ENCODE results near the gene RHEX.
"Not testable (repeated sequence)": the region's sequence is repeated elsewhere in the genome, so short reads cannot be mapped to it uniquely, and the experiment has no call there.

The RHEX gene

DNA sequence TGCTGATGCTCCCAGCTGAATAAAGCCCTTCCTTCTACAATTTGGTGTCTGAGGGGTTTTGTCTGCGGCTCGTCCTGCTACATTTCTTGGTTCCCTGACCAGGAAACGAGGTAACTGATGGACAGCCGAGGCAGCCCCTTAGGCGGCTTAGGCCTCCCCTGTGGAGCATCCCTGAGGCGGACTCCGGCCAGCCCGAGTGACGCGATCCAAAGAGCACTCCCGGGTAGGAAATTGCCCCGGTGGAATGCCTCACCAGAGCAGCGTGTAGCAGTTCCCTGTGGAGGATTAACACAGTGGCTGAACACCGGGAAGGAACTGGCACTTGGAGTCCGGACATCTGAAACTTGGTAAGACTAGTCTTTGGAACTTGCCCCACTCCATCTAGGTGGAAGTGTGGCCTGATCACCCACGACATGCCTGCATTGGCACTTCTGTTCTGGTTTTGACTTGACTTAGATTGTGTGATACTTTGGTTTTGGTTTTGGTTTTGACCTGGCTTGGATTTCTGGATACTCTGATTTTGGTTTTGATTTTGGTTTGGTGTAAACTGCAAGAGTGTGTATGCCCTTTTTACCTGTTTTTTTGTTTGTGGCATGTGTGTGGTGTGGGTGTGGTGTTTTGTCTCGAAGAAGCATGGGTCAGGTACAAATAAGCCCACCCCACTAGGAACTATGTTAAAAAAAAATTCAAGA lies at the start of gene RHEX:
RHEX (plus strand) TSS at position 255 of the 692 bp plus-strand sequence. CDS start 44,656 bp downstream, outside the sequence.
- not testable (repeated sequence) for DNase-seq

DNA sequence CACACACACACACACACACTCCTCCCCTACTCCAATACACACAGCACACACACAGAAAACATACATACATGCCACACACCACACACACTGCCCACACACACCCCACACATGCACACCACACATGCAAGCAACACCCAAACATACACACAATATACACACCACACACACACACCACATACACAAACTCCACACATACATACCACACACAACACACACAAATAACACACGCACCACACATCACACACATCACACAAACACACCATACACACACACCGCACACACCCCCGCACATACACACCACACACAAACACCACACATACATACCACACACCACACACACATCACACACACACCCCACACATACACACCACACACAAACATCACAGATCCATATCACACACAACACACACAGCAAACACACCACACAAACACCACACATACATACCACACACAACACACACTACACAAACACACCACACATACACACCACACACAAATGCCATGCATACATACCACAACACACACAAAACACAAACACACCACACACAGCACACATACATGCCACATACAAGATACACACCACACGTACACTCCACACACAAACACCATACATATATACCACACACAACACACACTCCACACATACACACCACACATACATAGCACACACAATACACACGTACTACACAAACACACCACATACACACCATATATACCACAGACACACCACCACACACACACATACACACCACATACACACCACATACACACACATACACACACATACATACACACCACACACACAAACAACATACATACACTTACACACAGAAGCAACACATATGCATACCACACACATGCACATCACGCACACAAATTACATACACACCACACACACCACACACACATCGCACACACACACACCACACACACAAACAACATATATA lies 48.8 kb upstream of the RHEX start:
- DNase-seq = no peak

DNA sequence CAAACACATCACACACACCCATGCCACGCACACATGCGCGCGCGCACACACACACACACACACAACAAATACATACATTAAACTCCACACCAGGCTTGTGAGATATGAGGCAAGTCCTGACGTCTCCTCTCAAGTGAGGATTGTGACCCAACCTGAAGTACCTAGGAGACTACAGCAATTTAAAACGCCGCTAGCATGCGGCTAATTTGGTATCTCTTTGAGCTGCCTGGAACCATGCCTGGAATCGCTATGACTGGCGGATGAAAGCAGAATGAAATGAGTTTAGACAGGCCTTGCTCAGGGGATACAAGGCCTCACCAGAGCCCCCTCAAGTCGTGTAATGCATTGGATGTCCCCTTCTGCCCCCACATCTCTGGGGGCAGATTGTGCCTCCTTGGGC lies 48.1 kb upstream of the RHEX start:
- no peak for DNase-seq

GRCh38 chr1:206005234-206005633 lies 47.7 kb upstream of the RHEX start:
- DNase-seq = no peak

DNA sequence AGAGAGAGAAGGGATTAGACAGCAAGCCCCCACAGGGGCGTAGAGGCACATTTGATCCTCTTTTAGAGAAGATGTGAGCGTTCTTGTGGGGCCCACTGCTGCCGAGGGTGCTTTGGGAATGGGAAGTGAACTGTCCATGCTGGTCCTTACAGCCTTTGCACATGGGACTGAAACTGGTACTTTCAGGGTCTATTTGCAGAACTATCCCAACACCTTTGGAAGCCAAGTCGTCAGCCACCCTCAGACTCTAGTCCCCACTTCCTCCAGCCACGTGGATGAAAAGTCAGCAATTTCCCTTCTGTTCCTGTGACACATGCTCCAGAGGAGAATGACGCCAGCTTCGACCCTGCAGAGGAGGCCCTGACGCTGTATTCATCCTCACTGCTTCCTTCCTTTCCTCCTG lies 47.2 kb upstream of the RHEX start:
- no peak for DNase-seq

GRCh38 chr1:206006946-206007345 lies 46.0 kb upstream of the RHEX start:
- DNase-seq = no peak

DNA sequence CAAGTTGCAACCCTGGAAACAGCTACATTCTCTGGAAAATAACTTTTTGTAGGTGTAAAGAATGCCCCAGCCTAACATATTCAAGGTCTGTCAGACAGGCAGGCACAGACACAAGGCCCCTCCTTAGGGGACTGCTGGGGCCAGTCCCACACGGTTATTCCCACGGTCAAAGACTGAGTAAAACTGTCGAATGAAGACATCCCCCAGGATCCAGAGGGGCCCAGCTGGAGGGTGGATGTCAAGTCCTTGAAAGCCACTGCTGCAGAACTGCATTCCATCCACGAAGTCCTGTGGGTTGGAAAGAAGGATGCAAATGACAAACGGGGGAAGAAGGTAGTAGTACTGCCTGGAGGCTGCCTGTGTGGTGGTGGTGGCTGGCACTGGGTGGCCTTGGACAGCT lies 42.9 kb upstream of the RHEX start:
- DNase-seq = no peak

DNA sequence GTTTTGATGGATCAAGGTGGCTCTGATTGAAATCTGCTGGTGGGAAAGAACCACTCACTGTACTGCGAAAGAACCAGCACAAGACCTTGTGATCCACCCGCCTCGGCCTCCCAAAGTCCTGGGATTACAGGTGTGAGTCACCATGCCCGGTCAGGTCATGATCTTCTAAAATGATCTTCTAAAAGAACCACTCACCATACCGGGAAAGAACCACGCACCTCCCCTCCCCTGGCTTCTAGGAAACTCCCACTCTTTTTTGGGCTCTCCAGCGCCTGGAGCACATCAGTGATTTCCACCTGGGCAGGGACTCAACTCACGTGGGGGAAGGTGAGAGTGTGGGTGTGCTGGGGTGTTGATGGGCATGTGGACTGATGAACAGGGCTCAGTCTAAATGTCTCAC lies 41.9 kb upstream of the RHEX start:
- DNase-seq = no peak

DNA sequence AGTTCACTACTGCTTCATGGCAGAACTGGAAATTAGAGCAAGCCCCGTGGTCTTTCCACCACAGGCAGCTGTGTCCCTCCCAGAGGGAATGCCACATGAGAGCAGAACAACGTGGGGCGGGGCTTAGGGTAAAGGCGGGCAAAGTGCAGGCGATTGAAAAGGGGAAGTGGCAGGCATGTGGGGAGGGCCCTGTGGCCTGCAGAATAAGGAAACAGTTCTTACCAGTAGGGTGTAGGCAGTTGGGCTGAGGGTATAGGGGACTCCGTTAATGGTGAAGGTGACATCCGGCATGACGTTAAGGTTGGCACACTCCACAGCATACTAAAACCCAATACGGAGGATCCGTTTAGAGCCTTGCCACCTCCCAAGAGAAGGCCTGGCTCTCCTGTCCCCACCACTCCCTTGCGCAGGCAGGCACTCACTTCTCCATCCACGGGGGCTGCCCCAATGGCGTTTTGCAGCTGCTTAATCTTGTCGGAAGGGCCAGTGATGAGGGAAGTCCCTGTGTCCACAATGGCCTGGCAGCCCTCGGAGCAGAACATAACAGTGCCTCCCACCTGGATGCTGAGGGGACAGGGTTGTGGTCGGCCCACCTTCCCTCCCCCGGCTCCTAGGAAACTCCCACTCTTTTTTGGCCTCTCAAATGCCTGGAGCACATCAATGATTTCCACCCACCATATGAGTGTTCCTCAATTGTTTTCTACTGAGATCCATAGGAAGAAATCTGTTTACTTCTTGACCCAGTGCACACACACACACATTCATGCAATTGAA lies 40.7 kb upstream of the RHEX start:
- DNase-seq = peak in 3 of 6 experiments; percentile 20 to 30 (median 28)

DNA sequence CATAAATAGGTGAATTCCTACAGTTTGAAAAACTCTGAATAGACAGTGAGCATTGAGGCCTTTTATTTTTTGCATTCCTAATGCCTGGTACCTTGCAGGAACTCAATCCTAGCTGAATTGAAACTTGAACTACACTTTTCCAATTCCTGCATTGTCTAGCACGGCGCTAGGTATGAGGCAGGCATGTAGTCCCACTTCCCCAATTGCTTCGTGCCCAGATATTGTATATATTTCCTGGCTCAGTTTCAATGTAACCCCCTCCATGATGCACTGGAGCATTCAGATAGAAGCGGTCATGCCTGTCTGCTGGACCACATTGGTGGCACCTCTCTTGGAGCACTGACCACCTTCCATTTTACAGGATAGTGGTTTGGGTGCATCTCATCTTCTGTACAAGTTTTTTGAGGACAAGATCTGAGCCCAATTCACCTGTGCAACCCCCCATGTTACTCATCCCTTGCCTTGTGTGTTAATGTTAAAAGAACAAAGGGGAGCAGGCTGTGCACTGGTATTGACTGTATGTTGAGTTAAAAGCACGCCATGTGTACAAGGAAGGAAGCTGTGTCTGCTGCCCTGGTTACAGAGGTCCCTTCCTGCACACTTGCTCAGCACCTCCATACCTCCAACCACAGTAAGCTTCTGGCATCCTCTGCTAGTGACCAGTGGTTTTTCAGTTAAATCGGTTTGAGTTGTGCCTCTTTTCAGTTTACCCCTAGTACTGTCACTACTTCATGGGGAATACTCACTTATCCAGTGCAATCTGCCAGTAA lies 39.8 kb upstream of the RHEX start:
- DNase-seq = no peak

DNA sequence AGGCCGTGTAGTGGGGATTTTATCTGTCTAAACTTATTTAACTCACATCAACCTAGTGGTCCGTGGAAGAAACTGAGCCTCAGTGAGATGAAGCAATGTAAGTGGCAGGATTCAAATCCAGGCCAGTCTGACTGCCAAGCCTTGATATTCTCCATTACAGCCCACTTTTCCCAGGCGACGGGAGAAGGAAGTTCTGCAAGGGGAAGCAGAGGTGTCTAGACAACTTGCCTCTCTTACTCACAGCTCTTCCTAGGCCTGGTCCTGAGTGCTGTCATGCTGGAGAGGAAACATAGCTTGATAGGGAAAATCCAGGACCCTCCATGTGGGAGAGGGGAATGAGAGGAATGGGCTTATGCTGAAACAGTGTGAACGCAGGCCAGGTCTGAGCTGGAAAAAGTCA lies 38.4 kb upstream of the RHEX start:
- DNase-seq = no peak

DNA sequence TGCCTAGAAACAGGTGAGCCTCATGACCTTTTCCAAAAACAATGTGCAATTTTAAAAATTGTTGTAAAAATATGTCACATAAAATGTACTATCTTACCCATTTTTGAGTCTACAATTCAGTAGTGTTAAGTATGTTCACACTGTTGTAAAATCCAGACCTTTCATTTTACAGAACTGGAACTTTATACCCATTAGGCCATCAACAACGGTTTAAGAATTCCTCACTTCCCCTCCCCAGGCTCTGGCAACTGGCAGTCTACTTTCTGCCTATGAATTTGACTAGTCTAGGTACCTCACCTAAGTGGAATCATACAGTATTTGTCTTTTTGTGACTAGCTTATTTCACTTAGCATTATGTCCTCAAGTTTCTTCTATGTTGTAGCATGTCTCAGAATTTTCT lies 37.9 kb upstream of the RHEX start:
- no peak for DNase-seq

DNA sequence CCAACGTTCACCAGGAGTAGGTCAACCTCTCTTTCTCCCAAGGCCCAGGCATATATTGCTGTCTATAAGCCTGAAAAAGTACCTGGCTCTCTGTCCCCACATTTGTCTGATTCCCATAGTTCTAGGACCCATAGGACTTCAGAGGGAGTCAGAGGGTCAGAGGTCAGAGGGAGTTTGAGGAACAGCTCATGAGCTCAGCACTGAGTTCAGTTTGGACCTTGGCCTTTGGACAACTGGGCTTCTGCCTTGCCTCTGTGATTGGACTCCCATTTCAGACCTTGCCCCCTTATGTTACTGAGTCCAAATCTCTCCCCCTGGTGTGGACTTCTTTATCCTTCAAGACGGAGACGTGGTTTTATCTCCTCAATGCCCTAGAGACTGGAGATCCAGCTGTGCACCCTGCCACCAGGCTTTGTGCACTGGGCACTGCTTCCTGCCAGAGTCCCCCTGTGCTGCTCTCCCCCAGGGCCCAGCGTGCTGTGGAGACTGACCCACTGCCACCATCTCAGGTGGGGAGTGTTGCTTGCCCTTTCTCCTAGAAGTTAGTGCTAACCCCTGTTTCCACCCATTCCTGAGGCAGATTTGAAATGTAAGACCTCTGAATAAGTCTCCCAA lies 32.5 kb upstream of the RHEX start:
- DNase-seq = no peak

DNA sequence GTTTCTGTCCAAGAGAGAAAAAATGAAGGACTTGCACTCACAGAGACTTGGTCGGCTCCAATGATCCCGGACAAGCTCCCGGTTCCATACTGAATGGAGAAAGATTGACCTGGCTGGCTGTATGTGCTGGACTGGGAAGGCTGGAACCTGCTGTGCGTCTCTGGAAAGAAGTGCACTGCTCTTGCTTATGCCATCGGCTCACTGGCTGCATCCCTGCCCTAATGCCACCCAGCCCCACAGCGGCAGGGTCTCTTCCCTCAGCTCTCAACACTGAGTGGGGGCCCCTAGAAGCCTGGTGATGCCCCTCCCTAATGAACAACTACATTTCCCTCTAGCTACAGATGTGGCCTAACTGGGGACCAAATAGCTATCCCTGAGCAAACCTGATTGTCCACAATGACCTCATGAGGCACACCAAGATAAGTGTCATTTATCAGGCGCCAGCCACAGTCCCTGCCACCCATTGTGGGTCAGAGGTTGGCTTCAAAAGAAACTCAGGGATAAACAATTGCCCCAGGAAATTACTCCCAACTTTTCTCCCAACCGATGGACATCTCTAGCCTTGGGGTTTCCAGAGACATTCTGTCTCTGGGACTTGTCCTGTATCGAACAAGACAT lies 31.9 kb upstream of the RHEX start:
- no peak for DNase-seq

GRCh38 chr1:206021626-206022365 lies 31.2 kb upstream of the RHEX start:
- no peak for DNase-seq

- DNase-seq = no peak
These were observed 30.2 kb upstream of the RHEX start for GRCh38 chr1:206022766-206023165.

DNA sequence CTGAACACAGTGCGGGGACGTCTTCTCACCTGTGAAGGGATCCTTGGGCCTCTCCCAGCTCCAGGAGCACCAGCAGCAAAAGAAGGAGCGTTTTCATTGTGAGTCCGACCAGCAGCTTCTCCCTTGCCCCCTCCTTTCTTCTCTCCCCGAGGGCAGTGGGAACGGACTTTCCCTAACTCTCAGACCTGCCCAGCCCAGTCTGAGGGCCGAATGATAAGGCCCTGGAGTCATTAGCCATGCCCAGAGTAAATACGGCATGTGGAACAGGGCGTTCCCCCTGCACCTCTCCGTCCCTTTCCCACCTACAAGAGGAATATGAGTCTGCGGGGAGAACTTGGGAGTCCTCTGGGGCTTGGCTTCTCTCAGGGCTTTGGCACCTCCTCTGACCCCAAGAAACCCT lies 29.3 kb upstream of the RHEX start, which contains the start of gene CTSE:
CTSE (minus strand) TSS at position 201 of the 400 bp plus-strand sequence; CDS start at position 97, 104 bp downstream.
- DNase-seq = no peak

DNA sequence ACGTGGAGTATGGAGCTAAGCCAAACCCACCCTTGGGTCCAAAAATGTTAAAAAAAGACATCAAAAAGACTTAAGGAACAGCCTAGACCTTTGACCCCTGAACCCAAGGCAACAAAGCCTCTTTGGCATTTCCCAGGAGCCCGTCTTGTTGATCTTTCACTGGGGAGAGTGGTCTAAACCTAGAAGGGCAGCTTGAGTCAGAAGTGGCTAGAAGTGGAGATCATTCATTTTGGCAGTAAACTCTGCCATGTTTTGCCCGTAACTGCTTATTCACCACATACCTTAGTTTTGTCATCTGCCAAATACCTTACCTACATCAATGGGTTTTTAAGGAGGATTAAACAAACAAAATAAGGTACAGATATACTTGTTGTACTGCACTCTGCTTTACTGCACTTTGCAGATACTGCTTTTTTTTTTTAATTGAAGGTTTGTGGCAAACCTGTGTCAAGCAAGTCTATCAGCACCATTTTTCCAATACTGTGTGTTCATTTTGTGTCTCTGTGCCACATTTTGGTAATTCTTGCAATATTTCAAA lies 27.6 kb upstream of the RHEX start:
- no peak for DNase-seq

GRCh38 chr1:206029484-206029883 lies 23.5 kb upstream of the RHEX start:
- no peak for DNase-seq

GRCh38 chr1:206030191-206030590 lies 22.8 kb upstream of the RHEX start:
- DNase-seq = no peak

All from stimulated activated naive CD4-positive, alpha-beta T cell (primary cell).